Measurements from ENCODE around the gene SNED1. TPM values are rescaled to one million over a fixed set of nuclear protein-coding genes. Genes with fewer than 3 reads are reported as not detected.

Gene SNED1
- 1 to 10 TPM in 11 of 12 donors, not detected in 1; 1.6 to 7.1 (median 3.6) TPM for polyA plus RNA-seq (ENCODE audit: insufficient read length in 12 of 12)
- long read RNA-seq, donor 1: 0 reads
- long read RNA-seq, donor 2: 0 reads
- long read RNA-seq, donor 3: 0 reads
- long read RNA-seq, donor 4: 0 reads
- long read RNA-seq, donor 5: 0 reads
- long read RNA-seq, donor 6: 0 reads
- long read RNA-seq, donor 7: 0 reads
- long read RNA-seq, donor 8: 0 reads
- long read RNA-seq, donor 9, partial matches to known transcripts: 0 of 5 reads
- long read RNA-seq, donor 9, other reads (novel, unspliced or antisense): 5 of 5 reads
- long read RNA-seq, donor 10, full-length matches to known transcripts: 1 of 9 reads
- long read RNA-seq, donor 10, partial matches to known transcripts: 0 of 9 reads
- long read RNA-seq, donor 10, other reads (novel, unspliced or antisense): 8 of 9 reads
- long read RNA-seq, donor 11, full-length matches to known transcripts: 1 of 1 reads
- long read RNA-seq, donor 11, partial matches to known transcripts: 0 of 1 reads
- long read RNA-seq, donor 11, other reads (novel, unspliced or antisense): 0 of 1 reads

DNA sequence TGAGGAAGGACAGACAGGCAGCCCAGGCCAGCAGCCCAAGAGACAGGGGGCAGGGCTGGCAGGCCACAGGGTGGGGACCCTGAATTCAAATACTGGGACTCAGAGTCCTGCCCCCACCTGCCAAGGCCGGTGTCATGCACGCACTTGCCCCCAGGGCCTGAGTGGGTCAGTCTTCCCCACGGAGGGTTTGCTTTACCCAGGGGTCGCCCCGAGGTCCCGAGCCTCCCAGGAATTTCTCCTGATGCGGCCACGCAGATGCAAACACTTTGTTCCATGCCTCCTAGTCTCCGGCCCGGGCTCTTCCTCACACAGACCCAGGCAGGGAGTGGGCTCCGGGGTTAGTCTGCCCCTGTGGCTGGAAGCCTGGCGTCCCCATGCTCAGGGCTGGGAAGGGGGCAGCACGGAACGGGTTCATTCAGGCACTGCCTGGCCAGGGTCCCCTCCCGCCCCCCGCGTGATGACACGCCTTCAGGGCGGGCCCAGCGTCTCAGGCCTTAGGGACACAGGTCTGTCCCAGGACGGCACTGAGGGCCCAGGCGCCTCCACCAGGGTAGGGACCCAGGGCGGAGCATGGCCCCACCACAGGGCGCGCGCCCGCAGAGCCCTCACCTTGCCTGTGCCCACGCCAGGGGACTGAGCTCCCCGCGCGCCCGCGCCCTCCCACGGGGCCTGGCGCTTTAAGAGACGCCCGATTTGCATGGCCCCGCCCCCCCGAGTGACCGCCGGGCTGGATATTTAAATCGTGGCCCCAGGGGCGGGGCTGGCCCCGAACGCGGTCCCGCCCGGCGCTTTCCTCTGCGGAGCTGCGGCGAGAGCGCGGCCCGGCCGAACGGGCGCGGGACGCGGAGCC, at the start of gene SNED1:
SNED1 (plus strand) TSS at position 763 of the 850 bp plus-strand sequence. CDS start 220 bp downstream, outside the sequence.
- peak; percentile 46 for DNase-seq

DNA sequence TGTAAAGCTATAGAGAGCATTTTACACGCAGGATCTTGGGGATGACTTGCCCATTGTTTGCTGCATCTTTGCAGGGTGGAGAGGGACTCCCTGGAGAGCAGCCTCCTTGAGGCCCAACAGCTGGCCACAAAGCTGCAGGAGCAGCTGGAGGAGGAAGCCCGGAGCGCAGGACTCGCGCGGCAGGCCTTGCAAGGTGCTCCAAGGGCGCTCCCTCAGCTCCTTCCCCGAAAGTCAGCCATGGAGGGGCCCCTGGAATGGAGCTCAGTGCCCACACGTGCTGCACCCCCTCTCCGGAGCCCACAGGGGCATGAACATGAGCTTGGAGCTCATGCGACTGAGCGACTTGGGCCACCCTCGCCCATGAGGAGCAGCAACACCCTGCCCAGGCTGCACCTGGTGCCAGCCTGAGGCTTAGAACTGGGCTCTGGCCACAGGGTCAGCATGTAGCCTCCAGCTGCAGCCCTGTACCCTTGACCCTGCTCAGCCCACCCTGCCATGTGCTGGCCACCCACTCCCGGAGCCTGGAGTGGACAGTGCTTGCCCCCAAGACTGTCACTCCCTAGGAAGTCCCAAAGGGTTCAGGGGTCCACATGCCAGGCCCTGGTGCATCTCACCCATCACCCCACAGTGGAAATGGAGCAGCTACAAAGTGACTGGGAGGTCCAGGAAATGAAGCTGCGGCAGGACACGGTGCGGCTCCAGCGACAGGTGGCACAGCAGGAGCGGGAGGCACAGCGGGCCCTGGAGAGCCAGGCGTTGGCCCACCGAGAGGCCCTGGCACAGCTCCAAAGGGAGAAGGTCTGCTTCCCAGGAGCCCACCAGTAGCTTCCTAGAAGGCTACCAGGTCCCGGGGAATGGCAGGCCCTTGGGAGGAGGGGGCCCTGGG, 49.3 kb upstream of the SNED1 start:
- no peak for DNase-seq

DNA sequence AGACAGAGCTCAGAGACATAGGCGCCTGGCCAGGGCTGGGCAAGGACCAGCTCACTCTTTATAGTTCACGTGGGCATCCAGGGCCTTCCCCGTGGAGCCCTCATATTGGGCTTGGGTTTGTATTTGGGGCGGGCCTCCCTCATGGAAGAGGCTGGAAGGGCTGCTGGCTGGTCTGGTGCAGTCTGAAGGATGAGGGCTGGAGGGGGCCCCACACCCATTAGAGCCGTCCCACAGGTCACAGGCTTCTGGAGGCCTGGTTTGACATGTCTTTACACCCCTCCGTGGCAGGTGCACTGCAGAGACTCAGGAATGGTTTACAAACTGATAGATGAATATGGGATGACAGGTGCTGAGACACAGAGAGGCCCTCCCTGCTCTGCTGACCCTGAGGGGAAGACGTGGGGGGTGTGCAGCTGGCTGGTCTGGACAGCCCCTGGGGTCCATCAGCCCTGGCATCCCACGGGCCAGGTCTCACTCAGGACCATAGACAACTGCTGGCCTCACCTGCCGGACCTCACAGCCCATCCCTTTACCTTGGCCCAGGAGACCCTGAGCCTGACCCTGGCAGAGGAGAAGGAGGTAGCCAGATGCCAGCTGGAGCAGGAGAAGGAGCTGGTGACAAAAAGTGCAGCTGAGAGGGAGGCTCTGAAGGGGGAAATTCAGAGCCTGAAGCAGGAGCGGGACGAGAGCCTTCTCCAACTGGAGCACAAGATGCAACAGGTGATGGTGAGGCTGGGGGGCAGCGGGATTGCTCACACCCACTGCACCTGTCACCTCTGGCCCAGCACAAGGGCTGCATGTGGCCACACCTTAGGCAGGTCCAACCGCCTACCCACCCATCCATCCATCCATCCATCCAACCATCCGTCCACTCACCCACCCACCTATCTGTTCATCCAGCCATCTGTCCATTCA, 48.4 kb upstream of the SNED1 start:
- no peak for DNase-seq

DNA sequence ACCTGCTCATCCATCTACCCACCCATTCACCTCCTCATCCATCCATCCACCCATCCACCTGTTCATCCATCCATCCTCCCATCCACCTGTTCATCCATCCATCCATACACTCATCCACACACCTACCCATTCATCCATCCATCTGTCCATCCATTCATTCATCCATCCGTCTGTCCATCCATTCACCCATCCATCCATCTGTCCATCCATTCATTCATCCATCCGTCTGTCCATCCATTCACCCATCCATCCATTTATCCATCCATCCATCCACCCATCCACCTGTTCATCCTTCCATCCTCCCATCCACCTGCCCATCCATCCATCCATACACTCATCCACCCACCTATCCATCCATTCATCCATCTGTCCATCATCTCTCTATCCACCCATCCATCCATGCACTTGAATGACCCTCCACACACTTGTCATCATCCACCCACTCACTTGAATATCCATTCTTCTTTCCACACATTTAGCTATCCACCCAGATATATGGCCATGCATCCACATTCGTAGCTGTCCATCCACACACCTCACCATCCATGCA, 47.3 kb upstream of the SNED1 start:
- DNase-seq: no peak

DNA sequence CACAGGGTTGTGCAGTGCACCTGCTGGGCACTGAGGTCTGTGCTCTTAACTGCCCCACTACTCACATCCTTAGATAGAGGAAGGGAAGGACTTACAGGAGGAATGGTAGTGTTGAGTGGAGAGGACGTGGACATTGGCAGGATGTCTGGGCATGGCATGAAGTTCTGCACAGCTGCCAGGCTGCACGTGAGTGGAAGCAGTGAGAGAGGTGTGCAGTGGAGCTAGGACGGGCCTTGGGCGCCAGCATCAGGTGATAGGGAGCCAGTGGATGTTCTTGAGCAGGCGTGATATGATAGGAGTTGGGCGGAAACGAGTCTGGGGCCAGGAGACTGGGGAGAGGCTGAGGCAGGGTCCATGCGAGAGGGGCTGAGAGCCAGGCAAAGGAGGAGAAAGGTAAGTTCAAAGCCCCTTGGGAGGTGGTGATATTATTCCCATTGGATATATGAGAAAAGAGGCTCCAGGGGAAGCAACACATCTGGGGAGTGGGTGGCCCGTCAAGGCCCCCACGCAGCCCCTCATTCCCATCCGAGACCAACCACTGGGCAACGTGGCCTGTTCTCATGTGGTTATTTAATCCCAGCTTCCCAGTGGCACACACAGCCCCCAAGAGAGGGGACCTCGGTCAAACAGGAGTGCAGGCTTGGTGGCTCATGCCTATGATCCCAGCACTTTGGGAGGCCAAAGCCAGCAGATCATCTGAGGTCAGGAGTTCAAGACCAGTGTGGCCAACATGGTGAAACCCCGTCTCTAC, 45.7 kb upstream of the SNED1 start:
- DNase-seq: no peak

DNA sequence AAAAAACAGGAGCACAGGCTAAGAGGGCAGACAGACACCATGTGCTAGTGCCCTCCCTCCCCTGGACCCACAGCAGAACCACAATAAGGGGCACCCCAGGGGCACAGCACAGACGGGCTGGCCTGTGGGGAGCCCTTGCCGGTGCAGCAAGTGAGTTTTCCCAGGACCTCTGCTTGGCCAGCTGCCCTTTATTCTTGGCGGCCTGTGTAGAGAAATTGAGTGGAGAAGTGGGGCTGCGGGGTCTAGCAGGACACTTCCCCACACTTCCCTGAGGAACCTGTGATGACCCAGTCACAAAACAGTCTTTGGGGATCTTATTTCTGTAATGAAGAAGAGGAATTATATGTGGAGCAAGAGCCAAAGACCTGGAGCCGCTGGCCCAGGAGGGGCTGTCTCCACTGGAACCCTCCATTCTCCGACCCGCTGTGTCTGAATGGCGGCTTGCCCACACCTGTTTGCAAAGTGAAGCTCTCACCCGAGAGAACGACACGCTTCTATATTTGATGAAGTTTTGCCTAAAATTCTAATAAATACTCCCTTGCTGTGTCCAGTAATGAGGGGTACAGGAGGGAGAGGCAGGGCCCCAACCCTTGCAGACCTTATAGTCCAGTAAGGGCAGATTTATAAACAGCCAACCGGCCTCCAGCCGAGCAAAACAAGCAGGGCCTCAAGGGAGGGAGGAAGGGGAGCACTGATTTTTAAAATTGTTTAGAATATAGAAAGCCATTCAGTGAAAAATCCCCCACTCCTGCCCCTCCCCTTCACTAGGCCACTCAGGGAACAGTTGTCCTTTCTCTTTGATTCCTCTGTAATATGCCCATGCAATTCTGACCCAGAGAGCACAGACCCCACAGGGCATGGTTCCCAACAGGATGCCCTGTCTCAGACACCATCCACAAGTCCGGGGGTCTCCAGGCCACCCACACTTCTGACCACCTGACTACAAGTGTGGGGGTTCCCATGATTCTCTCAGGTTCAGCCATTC, 44.7 kb upstream of the SNED1 start:
- no peak for DNase-seq

DNA sequence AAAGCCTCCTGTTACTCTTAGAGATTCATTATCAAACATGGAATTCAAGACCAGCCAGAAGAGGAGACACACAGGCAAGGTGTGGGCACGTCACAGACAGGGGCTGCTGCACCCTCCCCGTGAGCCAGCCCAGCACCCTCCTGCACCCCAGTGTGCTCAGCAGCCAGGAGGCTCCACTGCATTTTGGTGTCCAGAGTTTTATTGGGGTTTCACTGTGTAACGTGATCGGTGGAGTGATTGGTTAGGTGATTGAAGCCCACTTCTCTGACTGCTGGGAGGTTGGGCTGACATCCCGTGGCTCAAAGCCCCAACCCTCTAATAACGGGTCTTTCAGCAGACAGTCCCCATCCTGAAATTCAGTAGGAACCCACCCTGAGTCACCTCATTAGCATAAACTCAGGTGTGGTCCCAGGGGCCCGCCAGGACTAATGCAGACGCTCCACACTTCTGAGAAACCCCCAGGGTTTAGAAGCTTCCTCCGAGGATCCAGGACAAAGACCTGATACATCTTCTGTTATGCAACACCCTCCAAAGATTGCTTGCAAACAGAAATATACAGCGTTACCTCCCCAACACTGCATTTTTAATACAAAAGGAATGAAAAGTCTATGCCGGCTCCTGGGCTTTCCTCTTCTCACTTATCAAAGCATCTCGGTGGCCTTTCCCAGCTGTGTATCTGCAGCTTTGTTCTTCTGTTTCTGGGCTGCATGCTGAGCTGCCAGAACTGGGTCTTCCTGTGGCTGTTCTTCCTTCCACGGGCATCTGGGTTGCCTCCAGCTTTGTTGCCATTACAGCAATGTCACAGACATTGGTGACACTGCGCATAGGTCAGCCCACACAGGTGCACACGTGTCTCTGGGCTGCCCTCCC, 43.7 kb upstream of the SNED1 start:
- no peak for DNase-seq

DNA sequence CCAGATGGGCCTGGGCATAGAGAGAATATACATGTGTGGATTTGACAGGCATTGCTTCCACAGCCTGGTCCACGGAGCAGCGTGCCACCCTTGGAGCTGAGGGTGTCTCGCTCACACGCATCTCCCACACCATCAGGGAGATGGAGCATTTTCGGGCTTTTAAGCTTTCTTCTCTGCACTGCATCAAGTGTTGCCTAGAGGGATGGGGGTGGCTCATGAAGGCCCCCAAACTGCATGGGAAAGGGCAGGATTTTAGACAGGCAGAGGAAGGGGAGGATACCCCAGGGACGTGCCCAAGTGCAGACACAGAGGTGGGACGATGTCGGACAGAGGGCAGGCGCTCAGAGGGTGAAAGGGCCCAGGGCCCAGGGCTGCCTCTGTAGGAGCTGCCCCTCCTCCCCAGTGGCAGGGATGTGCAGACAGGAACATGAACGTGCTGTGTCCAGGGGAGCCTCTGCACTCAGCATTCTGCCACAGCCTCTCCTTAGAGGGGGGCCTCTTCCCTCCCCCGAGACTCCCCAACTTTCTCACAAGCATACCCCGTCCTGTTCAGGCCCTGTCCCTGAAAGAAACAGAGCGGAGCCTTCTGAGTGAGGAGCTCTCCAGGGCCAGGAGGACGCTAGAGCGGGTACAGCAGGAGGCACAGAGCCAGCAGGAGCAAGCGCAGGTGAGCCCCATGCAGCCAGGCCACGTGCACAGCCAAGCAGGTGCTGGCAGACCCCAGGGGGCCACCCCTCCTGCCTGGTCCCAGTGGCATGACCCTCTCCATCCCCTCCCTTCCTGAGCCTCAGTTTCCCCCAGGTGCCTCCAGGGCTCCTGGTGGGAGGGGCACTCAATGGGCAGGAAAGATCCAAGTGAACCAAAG, 42.9 kb upstream of the SNED1 start:
- DNase-seq: no peak

DNA sequence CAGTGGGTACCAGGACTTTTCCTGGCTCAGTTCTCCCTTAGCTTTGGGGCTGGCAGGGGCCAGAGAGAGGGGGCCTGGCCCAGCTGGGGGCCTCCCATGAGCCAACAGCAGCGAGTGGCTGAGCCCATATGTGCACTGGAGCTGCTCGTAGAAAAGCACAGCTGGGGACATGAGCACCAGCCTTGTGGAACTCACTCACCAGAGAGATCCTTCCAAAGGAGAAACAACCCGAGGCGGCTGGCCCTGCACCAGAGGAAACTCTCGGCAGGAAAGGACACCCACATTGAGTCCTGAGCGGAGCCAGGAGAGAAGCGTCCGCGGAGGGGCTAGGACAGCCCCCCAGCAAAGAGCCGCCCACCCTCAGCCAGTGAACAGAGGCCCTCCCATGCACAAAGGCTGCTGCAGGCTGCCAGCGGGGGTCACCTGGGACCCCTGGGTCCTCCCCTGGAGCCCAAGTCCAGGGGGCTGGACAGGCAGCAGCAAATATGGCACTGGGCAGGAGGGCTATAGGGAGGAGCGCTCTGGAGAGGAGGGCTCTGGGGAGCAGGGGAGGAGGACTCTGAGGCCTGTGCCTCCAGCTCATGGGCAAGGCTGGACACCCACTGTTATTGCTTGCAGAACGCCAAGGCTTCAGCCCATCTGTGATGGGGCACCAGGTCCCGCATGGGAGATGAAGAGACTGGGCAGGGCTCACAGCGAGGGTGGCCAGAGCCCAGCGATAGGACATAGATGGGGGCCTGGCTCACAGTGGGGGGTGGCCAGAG, 42.1 kb upstream of the SNED1 start:
- DNase-seq: no peak

DNA sequence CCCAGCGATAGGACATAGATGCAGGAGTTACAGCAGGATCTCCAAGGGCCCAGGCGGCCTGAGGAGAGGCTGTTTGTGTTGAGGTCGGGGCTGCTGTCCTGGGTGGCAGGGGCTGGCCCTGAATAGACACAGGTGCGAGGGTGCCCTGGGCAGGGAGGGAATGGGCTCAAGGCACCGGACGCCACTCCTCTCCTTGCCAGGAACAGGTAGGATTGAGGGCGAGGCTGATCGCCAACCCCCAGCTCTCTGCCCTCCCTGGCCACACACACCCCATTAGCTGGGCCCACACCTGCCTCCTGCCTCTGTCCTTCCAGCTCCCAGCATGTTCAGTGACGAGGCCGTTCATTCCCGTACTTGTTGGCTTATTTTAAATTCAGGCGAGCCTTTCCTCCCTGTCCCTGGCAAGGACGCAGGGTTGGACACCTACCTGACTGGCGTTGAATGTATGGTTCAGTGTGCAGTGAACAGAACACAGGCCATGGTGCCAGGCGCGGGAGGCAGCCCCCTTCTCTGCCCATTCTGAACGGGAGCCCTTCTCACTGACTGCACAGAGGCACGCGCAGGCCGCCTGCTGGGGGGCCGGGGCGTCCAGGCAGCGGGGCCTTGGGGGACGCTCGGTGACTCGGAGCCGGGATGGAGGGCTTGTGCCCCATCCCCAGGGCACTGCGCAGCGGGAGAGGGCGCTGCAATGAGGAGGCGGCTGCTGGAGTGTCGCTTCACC, 41.3 kb upstream of the SNED1 start:
- no peak for DNase-seq

DNA sequence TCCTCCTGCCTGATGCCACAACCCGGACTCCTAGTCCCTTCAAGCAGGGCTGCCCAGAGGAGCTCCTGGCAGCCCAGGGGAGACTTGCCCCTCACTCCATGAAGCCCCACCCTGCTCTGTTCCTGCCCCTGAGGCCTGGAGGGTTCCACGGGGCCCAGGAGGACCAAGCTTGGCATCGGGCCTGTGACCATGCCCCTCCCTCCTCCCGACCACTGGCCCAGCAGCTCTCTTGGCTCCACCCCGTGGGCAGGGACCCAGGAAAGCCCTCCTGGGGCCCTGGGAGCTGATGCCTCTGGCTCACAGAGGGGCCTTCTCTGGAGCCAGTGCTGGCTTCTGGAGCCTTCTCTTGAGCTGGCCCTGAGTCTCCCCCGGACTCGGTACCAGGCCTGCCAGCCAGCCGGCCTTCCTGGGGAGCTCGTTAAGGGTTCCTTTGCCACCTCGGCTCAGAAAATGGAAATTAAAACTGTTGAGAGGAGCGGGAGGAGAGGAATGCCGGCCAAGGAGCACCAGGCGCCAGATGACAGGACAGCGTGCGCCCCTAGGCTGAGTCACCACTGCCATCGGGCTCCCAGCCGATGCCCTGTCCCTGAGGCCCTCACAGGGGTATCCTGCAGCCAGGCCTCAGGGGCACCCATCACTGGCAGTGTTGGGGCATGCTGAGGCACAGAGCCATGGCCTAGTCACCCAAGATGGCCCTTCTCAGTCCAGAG, 40.6 kb upstream of the SNED1 start:
- DNase-seq: no peak

DNA sequence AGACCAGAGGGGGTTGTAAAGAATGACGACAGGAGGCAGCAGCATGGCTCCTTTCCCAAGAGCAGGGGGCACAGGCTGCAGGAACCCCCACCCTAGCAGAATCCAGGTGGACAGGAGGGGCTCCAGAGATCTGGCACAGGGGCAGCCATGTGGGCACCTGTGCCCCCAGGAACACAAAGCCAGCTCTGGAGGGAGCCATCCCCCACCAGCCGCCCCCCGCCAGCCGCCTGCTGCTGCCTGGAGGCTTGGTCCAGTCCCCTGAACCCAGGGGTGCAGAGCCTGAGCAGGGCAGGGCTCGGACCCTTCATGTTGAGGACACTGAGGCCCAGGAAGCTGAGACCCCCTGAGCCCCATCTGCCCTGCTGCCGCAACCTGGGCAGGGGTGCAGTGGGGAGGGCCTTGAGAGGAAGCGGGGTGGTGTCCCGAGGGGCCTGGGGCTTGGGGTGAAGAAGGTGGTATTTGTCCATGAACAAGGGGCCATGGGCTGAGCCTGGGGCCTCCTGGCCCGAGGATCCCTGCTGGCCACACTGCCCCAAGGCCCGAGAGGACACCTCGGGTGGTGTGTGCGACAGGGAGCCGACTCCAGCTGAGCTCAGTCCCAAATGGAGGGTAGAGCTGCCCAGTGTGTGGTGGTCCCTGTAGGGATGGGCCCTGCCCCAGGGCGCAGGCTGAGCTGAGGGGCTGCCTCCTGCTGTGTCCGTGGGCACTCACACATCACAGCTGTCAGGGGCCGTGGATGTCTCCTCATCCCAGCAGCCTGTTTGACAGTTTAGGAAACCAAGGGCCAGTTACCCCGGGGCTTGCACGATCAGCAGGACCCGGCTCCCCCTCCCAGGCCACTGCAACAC, 39.8 kb upstream of the SNED1 start:
- DNase-seq: no peak
